Psoas muscle (tissue), 8 donors: Measurements from ENCODE around the gene PSPN. TPM values are rescaled to one million over a fixed set of nuclear protein-coding genes. Genes with fewer than 3 reads are reported as not detected.
A peak's percentile ranks its signal among the peaks of the same experiment; 100 is the strongest.

ENCODE experiments used
- ATAC-seq, 4 donors: fragments of 200-7000 bp; cut with Tn5 transposase; one replicate each; pipeline ENCODE4 v1.9.1; 2020; ENCODE audit warnings: moderate library complexity in 3 of 4, mild to moderate bottlenecking in 2 of 4
- DNase-seq, 2 donors: peaks; one replicate each; pipeline ENCODE4 v3.0.0-alpha.2; 2020
- H3K27ac ChIP-seq: fragments of 200-600 bp; one replicate; pipeline ENCODE4 v1.8.0; 2022
- H3K27me3 ChIP-seq, 3 donors: fragments of 200-600 bp in 1 of 3; one replicate each; pipeline versions ENCODE4 v1.6.1 to v1.8.0; 2013 to 2022; ENCODE audit warnings: low read length in 2 of 3, mild to moderate bottlenecking in 2 of 3, moderate library complexity in 1 of 3; ENCODE audit not compliant: insufficient read depth in 3 of 3
- H3K36me3 ChIP-seq, 2 donors: fragments of 200-600 bp in 1 of 2; one replicate each; pipeline versions ENCODE4 v1.6.1 to v1.8.0; 2013 to 2022; ENCODE audit warnings: low read depth in 1 of 2, mild to moderate bottlenecking in 1 of 2, moderate library complexity in 1 of 2; ENCODE audit not compliant: insufficient read depth in 1 of 2
- H3K4me1 ChIP-seq: fragments of 200-600 bp; one replicate; pipeline ENCODE4 v1.8.0; 2022
- H3K4me3 ChIP-seq: fragments of 200-600 bp; one replicate; pipeline ENCODE4 v1.8.0; 2022; ENCODE audit warnings: mild to moderate bottlenecking
- H3K9me3 ChIP-seq: fragments of 200-600 bp; one replicate; pipeline ENCODE4 v1.8.0; 2022
- CTCF ChIP-seq: fragments of 200-600 bp; IDR thresholded peaks from one replicate; pipeline ENCODE4 v1.8.0; 2022; ENCODE audit warnings: antibody characterized with exemption
- WGBS, 3 donors: extraction: QIAGEN DNeasy Blood & Tissue Kit; methylation state at CpG; one replicate each; pipeline versions ENCODE4 v1.1.6 to v1.1.7; 2013; 5-methylcytosine and 5-hydroxymethylcytosine counted together
- intact Hi-C, 2 donors: fragments of 100-400 bp; cut with DNase I; formaldehyde crosslinking; loops; one replicate each; pipeline versions ENCODE4 v1.11.0 to v1.14.2; 2022
- long read RNA-seq, 2 donors: library from polyadenylated mRNA; unstranded; transcript quantifications; one replicate each; pipeline ENCODE4 v2.0.0, GENCODE V29; 2021
- polyA plus RNA-seq, 3 donors: library from polyadenylated mRNA; stranded (reverse); fragments of 200-250 nt; gene quantifications; one replicate each; pipeline ENCODE4 v1.2.3, GENCODE V29; 2013
- total RNA-seq, 4 donors: library from RNA; stranded (reverse); fragmentation: NEBNext Ultra II Directional in 2 of 4; extraction: Animal tissue kit (Norgen Biotek cat#: 25700) in 2 of 4; gene quantifications; one replicate each; pipeline versions ENCODE4 v1.2.1 to v1.2.4, GENCODE V29; 2021 to 2023
- donor health status: healthy with polysubstance abuse.
- donor health status: DM: no; HTN: no; CAD: no; lungs with moderate emphysema.
- donor health status: Bipolar disorder and iron deficiency.
- donor health status: healthy.
- donor health status: DM: yes; HTN: yes; CAD: no.
- donor health status: DM: no; HTN: no; CAD: no.
- donor health status: DM: no; HTN: no; CAD: no.
- donor health status: DM: yes; HTN: yes; CAD: no.

PSPN gene
- 1 to 10 TPM in 1 of 4 donors, under 1 TPM in 3; 0.55 to 1.0 (median 0.65) TPM for total RNA-seq
- polyA plus RNA-seq, result 1 to 10 TPM in 1 of 3 donors, under 1 TPM in 2; 0.34 to 1.3 (median 0.78) TPM
- long read RNA-seq, donor 1, result 0 reads
- long read RNA-seq, donor 2, result 0 reads

GRCh38 chr19:6375411-6376010, at the start of gene PSPN:
Gene PSPN, minus strand, starts transcription at chr19:6375933. Its CDS starts 84 bp downstream, at chr19:6375849.
- intact Hi-C loops, result loop anchor here (5.0 to 10.0 kb wide), 3 partner anchors 47 to 691 kb away; partner anchors contain the start of genes KHSRP (in 2 of the 2), HSD11B1L (in 1 of the 2) and MICOS13 (in 1 of the 2)
- no peak for ATAC-seq
- WGBS, 3 donors, result 73 to 79% (median 76%) methylated on average over 20 to 25 of the region's 25 CpGs

GRCh38 chr19:6424939-6425731, 49.4 kb upstream of the PSPN start:
- no peaks in the 10 kb centered on the region for H3K9me3 ChIP-seq
- peaks cover 0 to 22% of the 10 kb centered on the region in 2 donors for H3K36me3 ChIP-seq
- peak overlapping the region; percentile 86 for H3K27ac ChIP-seq
- peak overlapping the region; percentile 93 for H3K4me3 ChIP-seq
- 2 to 5% (median 4%) methylated on average over 43 of the region's 43 CpGs for WGBS, 3 donors
- peaks cover 16% of the 10 kb centered on the region for H3K4me1 ChIP-seq
- peak; percentile 93 to 95 (median 94) for ATAC-seq
- peak; percentile 94 to 100 for DNase-seq
- no peak for TF ChIP-seq CTCF
- peaks cover 0 to 4% (median 0%) of the 10 kb centered on the region in 3 donors for H3K27me3 ChIP-seq
- intact Hi-C loops, result loop anchor here (5.0 to 10.0 kb wide), 2 partner anchors 48 to 210 kb away; partner anchors contain the start of gene PSPN (in 2 of the 2)

More at GRCh38 chr19:6375411-6376010, at the start of gene PSPN:
- no peak for DNase-seq
- no peaks in the 10 kb centered on the region for H3K27me3 ChIP-seq
- H3K27ac ChIP-seq, result no peak within 1 kb of the TSS
- no peaks in the 10 kb centered on the region for H3K9me3 ChIP-seq
- peaks cover 5% of the 10 kb centered on the region for H3K4me1 ChIP-seq
- H3K4me3 ChIP-seq, result no peak within 1 kb of the TSS
- no peak for TF ChIP-seq CTCF
- peaks cover 0 to 31% of the 10 kb centered on the region in 2 donors for H3K36me3 ChIP-seq

DNA sequence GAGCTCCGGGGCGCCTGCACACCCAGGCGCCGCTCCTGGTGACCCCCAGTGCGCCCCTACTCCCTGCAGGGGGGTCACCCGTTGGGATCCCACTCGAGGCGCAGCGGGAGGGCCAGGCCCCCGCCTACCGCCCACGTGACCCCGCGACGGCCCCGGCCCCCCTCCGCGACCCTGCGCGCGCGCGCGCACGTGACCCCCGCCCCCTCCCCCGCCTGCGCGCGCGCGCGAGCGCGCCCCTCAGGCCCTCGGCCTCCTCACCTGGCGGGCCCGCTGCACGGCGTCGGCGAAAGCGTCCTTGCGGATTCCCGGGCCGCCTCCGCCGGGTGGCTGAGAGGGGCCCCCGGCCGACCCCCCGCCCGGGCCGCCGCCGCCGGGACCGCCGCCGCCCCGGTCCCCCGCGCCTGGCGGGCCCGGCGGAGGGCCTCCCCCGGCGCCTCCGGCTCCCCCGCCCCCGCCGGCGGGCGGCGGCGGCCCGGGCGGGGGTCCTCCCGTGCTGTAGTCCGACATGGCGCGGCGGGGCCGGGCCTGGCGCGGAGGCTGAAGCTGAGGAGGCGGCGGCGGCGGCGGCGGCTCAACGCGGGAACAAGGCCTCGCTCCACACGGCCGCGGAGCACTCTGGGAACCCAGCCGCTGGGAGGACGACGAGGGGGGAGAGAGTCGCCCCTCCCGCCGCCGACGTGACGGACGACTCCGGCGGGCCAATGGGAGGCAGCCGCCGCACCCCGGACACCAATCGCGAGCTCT, 48.6 kb upstream of the PSPN start, which contains the start of gene KHSRP:
KHSRP (minus strand) TSS at position 617 of the 744 bp plus-strand sequence; CDS start at position 507, 110 bp downstream.
- Histone ChIP-seq H3K4me3 (peak within 1 kb of the TSS; percentile 93), H3K9me3 (no peaks in the 10 kb centered on the region), H3K4me1 (peaks cover 16% of the 10 kb centered on the region), H3K27me3 (no peaks in the 10 kb centered on the region), H3K27ac (peak within 1 kb of the TSS; percentile 86), H3K36me3 (peaks cover 0 to 30% of the 10 kb centered on the region in 2 donors)
- intact Hi-C loops, result loop anchor here (5.0 to 10.0 kb wide), 2 partner anchors 47 to 210 kb away; partner anchors contain the start of gene PSPN (in 2 of the 2)
- 0 to 2% (median 1%) methylated on average over 54 to 111 of the region's 114 CpGs for WGBS, 3 donors
- TF ChIP-seq CTCF, result no peak
- ATAC-seq (no peak), DNase-seq (peak; percentile 65 to 100)

GRCh38 chr19:6423499-6424194, 47.9 kb upstream of the PSPN start:
- Histone ChIP-seq H3K27me3 (no peaks in the 10 kb centered on the region), H3K4me1 (peaks cover 16% of the 10 kb centered on the region), H3K9me3 (no peaks in the 10 kb centered on the region), H3K27ac (peak overlapping the region; percentile 71), H3K4me3 (peak overlapping the region; percentile 93), H3K36me3 (peaks cover 0 to 37% of the 10 kb centered on the region in 2 donors)
- intact Hi-C loops, result loop anchor here (5.0 to 10.0 kb wide), 2 partner anchors 46 to 209 kb away; partner anchors contain the start of gene PSPN (in 2 of the 2)
- no peak for TF ChIP-seq CTCF
- DNase-seq, result no peak
- ATAC-seq, result no peak
- 1 to 4% (median 4%) methylated on average over 18 to 20 of the region's 20 CpGs for WGBS, 3 donors
